Measurements from ENCODE around the gene SPANXB1. TPM values are rescaled to one million over a fixed set of nuclear protein-coding genes. Genes with fewer than 3 reads are reported as not detected.

Gene SPANXB1
- total and polyA plus RNA-seq, 2 donors (not counting 1 experiment from before 2014, with no cell fraction given): not detected

DNA sequence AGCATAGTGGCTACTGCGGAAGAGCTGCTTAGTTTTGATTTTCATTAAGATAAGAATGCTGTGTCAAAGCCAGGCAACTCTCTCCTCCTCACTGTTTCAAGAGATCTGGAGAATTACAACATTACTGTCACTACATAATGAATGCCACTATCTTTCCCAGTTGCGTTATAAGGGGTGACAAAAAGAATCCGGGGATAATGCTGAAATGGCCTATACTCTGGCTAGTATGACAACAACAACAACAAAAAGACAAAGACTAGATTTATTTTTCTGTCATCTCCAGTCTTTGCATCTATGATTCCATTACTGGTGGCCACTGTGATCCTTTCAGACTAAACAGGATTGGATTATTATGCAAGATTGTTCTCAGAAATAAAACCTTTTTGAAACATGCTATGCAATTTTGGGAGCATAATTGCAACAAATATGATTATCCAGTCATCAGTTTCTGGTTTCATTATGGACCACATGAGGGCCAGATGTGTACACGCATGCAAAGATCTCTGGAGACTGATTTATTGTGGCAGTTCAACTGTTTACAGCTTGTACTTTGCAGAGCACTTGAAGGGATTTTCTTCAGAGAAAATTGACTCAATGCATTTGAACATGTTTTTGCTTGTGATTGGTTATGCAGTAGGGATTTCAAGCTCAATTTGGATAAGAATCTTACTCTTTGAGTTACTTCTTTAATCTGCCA lies 31.1 kb upstream of the SPANXB1 start:
- no peak overlapping the region for H3K4me3 Mint-ChIP-seq
- Histone ChIP-seq H4K20me1 (ENCODE audit: control insufficient read depth, insufficient read depth, low read length, poor library complexity, severe bottlenecking) (no peaks in the 10 kb centered on the region), H3K27me3 (replicated peaks in 1 of 4; ENCODE audit: control extremely low read depth in 1 of 4, control insufficient read depth in 3 of 4, insufficient read depth in 4 of 4, low read length in 3 of 4) (no peaks in the 10 kb centered on the region), H3K27ac (ENCODE audit: low read length in 2 of 2) (no peak overlapping the region), H3K9me3 (ENCODE audit: control extremely low read depth in 1 of 3, control insufficient read depth in 2 of 3, insufficient read depth in 1 of 3, low read length in 2 of 3) (no peaks in the 10 kb centered on the region), H3K4me3 (ENCODE audit: control extremely low read depth in 1 of 5, extremely low read depth in 1 of 5, insufficient read depth in 1 of 5, low read depth in 2 of 5, low read length in 4 of 5) (no peak overlapping the region), H3K36me3 (replicated peaks in 1 of 2; ENCODE audit: control extremely low read depth in 1 of 2, control insufficient read depth in 1 of 2, extremely low read depth in 1 of 2, insufficient read depth in 2 of 2, low read length in 1 of 2) (no peaks in the 10 kb centered on the region), H3K4me1 (ENCODE audit: control insufficient read depth in 2 of 2, insufficient read depth in 2 of 2, low read length in 2 of 2) (no peaks in the 10 kb centered on the region), H3K79me2 (ENCODE audit: control insufficient read depth, insufficient read depth, low read length) (no peaks in the 10 kb centered on the region), H2AFZ (ENCODE audit: insufficient read depth, low read depth, low read length, poor library complexity, severe bottlenecking) (no peak overlapping the region), H3K9ac (ENCODE audit: low read length) (no peak overlapping the region), H3K4me2 (replicated peaks; ENCODE audit: low read depth, low read length, poor library complexity, severe bottlenecking) (no peak overlapping the region)
- no peak for TF ChIP-seq EZH2 (IDR thresholded peaks at IDR 0.05; ENCODE audit: borderline replicate concordance, insufficient read depth, low read depth, low read length, poor library complexity, severe bottlenecking)
- TF ChIP-seq, protein P1, sequence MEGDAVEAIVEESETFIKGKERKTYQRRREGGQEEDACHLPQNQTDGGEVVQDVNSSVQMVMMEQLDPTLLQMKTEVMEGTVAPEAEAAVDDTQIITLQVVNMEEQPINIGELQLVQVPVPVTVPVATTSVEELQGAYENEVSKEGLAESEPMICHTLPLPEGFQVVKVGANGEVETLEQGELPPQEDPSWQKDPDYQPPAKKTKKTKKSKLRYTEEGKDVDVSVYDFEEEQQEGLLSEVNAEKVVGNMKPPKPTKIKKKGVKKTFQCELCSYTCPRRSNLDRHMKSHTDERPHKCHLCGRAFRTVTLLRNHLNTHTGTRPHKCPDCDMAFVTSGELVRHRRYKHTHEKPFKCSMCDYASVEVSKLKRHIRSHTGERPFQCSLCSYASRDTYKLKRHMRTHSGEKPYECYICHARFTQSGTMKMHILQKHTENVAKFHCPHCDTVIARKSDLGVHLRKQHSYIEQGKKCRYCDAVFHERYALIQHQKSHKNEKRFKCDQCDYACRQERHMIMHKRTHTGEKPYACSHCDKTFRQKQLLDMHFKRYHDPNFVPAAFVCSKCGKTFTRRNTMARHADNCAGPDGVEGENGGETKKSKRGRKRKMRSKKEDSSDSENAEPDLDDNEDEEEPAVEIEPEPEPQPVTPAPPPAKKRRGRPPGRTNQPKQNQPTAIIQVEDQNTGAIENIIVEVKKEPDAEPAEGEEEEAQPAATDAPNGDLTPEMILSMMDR (IDR thresholded peaks at IDR 0.05): no peak
- CTCF ChIA-PET: no interaction called here
- H3K9me3 Mint-ChIP-seq (ENCODE audit: insufficient read depth): no peaks in the 10 kb centered on the region
- no peak overlapping the region for H3K27ac Mint-ChIP-seq
- no peak for ATAC-seq (ENCODE audit: low read depth)
- no peaks in the 10 kb centered on the region for H3K27me3 Mint-ChIP-seq
- POLR2A ChIA-PET: no interaction called here
- no peaks in the 10 kb centered on the region for H3K4me1 Mint-ChIP-seq
- DNase-seq: no peak
- no CpG with 5 or more reads among the region's 4 CpGs for WGBS (ENCODE audit: insufficient coverage)
- intact Hi-C loops (cut with micrococcal nuclease): no loop called here

DNA sequence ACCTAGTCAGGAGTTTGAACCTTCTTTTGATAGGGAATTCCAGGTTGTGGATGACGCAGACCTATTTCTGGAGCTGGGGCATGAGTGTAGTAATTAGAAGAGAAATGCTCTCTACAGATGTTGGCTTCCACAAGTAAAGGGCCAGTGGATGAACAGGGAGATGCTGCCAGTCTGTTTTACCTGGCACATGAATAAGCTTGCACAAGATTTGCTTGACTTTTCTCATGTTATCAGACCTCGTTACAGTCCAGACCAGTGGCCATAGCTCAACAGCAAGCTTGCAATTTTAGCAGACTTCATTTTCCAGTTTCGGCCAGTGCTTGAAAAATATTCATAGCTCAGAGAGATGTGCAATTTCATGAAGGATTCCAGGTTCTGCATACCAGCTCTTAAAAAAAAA lies 26.9 kb upstream of the SPANXB1 start:
- POLR2A ChIA-PET: no interaction called here

More for the DNA sequence above, 26.9 kb upstream of the SPANXB1 start:
- no peak overlapping the region for H3K27ac ChIP-seq (ENCODE audit: low read length in 2 of 2)
- no peaks in the 10 kb centered on the region for H3K79me2 ChIP-seq (ENCODE audit: control insufficient read depth, insufficient read depth, low read length)
- no peaks in the 10 kb centered on the region for H4K20me1 ChIP-seq (ENCODE audit: control insufficient read depth, insufficient read depth, low read length, poor library complexity, severe bottlenecking)
- DNase-seq (no peak), ATAC-seq (ENCODE audit: low read depth) (no peak)
- Mint-ChIP-seq H3K9me3 (ENCODE audit: insufficient read depth) (no peaks in the 10 kb centered on the region), H3K4me3 (no peak overlapping the region), H3K4me1 (no peaks in the 10 kb centered on the region), H3K27me3 (no peaks in the 10 kb centered on the region), H3K27ac (no peak overlapping the region)
- H3K9ac ChIP-seq (ENCODE audit: low read length): no peak overlapping the region
- no peaks in the 10 kb centered on the region for H3K27me3 ChIP-seq (replicated peaks in 1 of 4; ENCODE audit: control extremely low read depth in 1 of 4, control insufficient read depth in 3 of 4, insufficient read depth in 4 of 4, low read length in 3 of 4)
- TF ChIP-seq EZH2 (IDR thresholded peaks at IDR 0.05; ENCODE audit: borderline replicate concordance, insufficient read depth, low read depth, low read length, poor library complexity, severe bottlenecking): no peak
- TF ChIP-seq, protein P1 (IDR thresholded peaks at IDR 0.05): no peak
- no peak overlapping the region for H2AFZ ChIP-seq (ENCODE audit: insufficient read depth, low read depth, low read length, poor library complexity, severe bottlenecking)
- intact Hi-C loops (cut with micrococcal nuclease): no loop called here
- CTCF ChIA-PET: no interaction called here
- no peaks in the 10 kb centered on the region for H3K36me3 ChIP-seq (replicated peaks in 1 of 2; ENCODE audit: control extremely low read depth in 1 of 2, control insufficient read depth in 1 of 2, extremely low read depth in 1 of 2, insufficient read depth in 2 of 2, low read length in 1 of 2)
- no peaks in the 10 kb centered on the region for H3K9me3 ChIP-seq (ENCODE audit: control extremely low read depth in 1 of 3, control insufficient read depth in 2 of 3, insufficient read depth in 1 of 3, low read length in 2 of 3)
- H3K4me2 ChIP-seq (replicated peaks; ENCODE audit: low read depth, low read length, poor library complexity, severe bottlenecking): no peak overlapping the region
- 95% methylated on average over 2 of the region's 3 CpGs for WGBS (ENCODE audit: insufficient coverage)
- no peaks in the 10 kb centered on the region for H3K4me1 ChIP-seq (ENCODE audit: control insufficient read depth in 2 of 2, insufficient read depth in 2 of 2, low read length in 2 of 2)
- no peak overlapping the region for H3K4me3 ChIP-seq (ENCODE audit: control extremely low read depth in 1 of 5, extremely low read depth in 1 of 5, insufficient read depth in 1 of 5, low read depth in 2 of 5, low read length in 4 of 5)
